GM12873 (cell line): ENCODE results near the gene C2orf80.

Source experiments
- CTCF ChIP-seq: IDR thresholded peaks from 2 replicates; pipeline ENCODE4 v1.5.1; 2012; ENCODE audit warnings: low read depth, mild to moderate bottlenecking, moderate library complexity, low read length, control low read depth; ENCODE audit not compliant: insufficient read depth; ENCODE audit errors: missing control alignments

The C2orf80 gene

DNA sequence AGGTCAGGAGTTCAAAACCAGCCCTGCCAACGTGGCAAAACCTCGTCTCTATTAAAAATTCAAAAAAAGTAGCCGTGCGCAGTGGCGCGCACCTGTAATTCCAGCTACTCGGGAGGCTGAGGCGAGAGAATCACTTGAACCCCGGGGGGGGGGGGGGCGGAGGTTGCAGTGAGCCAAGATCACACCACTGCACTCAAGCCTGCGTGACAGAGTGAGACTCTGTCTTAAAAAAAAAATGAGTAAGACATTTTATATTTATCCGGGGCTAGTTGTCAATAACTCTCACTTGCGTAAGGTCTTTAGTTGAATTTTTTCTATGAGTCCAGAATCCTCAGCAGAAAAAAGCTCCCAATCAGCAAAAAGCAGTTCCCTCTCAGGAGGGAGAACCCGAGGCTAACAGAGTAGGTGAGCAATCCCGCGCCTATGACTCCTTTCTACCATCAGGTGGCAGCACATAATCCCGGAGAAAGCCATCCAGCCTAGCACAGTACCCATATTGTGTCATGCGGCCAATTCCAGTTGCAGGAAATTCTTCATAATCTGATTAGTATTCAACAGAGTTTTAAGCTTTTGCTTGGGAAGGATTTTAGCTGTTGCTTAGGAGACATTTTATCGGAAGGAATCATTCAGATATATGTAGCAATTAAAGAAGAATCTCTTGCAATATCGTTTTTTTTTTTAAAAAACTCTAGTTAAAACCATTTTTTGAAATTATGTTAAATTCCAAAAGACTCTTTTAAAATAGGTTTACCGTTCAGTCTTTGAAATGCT, 14.6 kb downstream of the C2orf80 start:
- TF ChIP-seq CTCF = peak; percentile 90

DNA sequence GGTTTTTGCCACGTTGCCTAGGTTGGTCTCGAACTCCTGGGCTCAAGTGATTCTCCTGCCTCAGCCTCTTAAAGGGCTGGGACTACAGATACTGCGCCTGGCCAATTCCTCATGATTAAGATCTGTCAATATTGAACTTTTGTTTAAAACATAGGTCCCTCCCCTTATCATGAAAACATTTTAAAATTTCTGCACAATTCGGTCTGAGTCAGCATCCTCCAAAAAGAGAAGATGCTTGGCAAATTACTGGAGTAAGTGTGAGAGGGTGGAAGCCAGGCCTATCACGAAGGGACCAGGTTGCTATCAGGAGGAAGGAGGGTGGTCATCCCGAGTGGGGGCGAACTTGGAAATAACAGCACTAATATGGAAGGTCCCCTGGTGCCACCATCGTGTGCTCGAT, 15.7 kb downstream of the C2orf80 start:
- no peak for TF ChIP-seq CTCF

DNA sequence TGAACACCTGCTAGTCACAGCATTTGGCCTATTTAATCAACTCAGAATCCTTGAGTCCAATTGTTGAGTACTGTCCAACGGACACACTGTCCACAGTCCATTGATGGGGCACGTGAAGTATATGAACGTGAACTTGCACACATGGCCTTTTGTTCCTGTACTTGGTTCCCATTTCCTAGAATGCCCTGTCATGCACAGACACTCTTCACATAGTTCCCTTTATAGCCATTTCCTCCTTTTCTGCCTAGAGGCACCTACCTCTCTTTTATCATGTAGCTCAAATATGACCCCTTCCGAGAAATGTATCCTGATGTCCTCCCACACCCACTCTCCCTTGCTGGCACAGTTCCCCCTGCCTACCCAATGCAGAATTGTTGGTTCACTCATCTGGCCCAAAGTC, 17.7 kb downstream of the C2orf80 start:
- TF ChIP-seq CTCF = no peak

- no peak for TF ChIP-seq CTCF
These were observed 24.7 kb downstream of the C2orf80 start for GRCh38 chr2:208164951-208165755.

- TF ChIP-seq CTCF = no peak
These were observed 26.3 kb downstream of the C2orf80 start, which contains the start of gene CRYGA for GRCh38 chr2:208163489-208163888. CRYGA (minus strand) TSS chr2:208163589; CDS start chr2:208163556, 33 bp downstream.

GRCh38 chr2:208156439-208156838, 33.4 kb downstream of the C2orf80 start:
- TF ChIP-seq CTCF = no peak

DNA sequence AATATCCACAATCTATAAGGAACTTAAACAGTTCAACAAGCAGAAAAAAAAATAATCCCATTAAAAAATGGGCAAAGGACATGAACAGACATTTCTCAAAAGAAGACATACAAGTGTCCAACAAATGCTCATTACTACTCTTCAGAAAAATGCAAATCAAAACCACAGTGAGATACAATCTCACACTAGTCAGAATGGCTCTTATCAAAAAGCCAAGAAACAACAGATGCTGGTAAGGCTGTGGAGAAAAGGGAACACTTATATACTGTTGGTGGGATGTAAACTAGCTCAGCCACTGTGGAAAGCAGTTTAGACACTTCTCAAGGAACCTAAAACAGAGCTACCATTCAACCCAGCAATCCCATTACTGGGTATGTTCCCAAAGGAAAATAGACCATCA, 36.7 kb downstream of the C2orf80 start:
- no peak for TF ChIP-seq CTCF
